Spleen (tissue), 11 donors: ENCODE measurements around the gene MSANTD1. TPM values are rescaled to one million over a fixed set of nuclear protein-coding genes. Genes with fewer than 3 reads are reported as not detected.
A peak's percentile ranks its signal among the peaks of the same experiment; 100 is the strongest.
"Not testable (repeated sequence)": the region's sequence is repeated elsewhere in the genome, so short reads cannot be mapped to it uniquely, and the experiment has no call there.

Source experiments
- DNase-seq: peaks from one replicate; pipeline ENCODE4 v3.0.0-alpha.2; 2020
- H3K27ac ChIP-seq, 8 donors: fragments of 200-600 bp; sonication (generic) in 7 of 8; 1 replicate in 4 of 8; 2 replicates in 4 of 8; pipeline versions ENCODE4 v1.5.0 to v1.8.0; 2016 to 2021; ENCODE audit warnings: inconsistent platforms in 4 of 8, mild to moderate bottlenecking in 4 of 8, moderate library complexity in 1 of 8
- H3K27me3 ChIP-seq, 7 donors: fragments of 200-600 bp; sonication (generic) in 6 of 7; replicated peaks in 1 of 7; 1 replicate in 4 of 7; 2 replicates in 3 of 7; pipeline versions ENCODE4 v1.5.0 to v1.8.0; 2016 to 2021; ENCODE audit warnings: inconsistent platforms in 3 of 7, mild to moderate bottlenecking in 1 of 7
- H3K36me3 ChIP-seq, 6 donors: fragments of 200-600 bp; sonication (generic) in 5 of 6; 1 replicate in 4 of 6; 2 replicates in 2 of 6; pipeline versions ENCODE4 v1.5.0 to v1.8.0; 2016 to 2021; ENCODE audit warnings: inconsistent platforms in 2 of 6
- H3K4me1 ChIP-seq, 6 donors: fragments of 200-600 bp; sonication (generic) in 5 of 6; 1 replicate in 3 of 6; 2 replicates in 3 of 6; pipeline versions ENCODE4 v1.5.0 to v1.8.0; 2016 to 2021; ENCODE audit warnings: inconsistent platforms in 3 of 6
- H3K4me3 ChIP-seq, 8 donors: fragments of 200-600 bp; sonication (generic) in 7 of 8; 1 replicate in 4 of 8; 2 replicates in 4 of 8; pipeline versions ENCODE4 v1.5.0 to v1.8.0; 2016 to 2021; ENCODE audit warnings: inconsistent platforms in 4 of 8, mild to moderate bottlenecking in 4 of 8, moderate library complexity in 2 of 8
- H3K9me3 ChIP-seq, 8 donors: fragments of 200-600 bp; sonication (generic) in 7 of 8; 1 replicate in 4 of 8; 2 replicates in 4 of 8; pipeline versions ENCODE4 v1.5.0 to v1.8.0; 2016 to 2021; ENCODE audit warnings: inconsistent platforms in 4 of 8
- POLR2A ChIP-seq, 3 donors: fragments of 450-650 bp; IDR thresholded peaks; one replicate each; pipeline ENCODE4 v1.5.1; 2017; ENCODE audit warnings: antibody characterized with exemption in 3 of 3, mild to moderate bottlenecking in 1 of 3
- POLR2AphosphoS5 ChIP-seq, 3 donors: sonication (generic); formaldehyde crosslinking; IDR thresholded peaks; one replicate each; pipeline ENCODE4 v1.5.1; 2017; ENCODE audit warnings: antibody characterized with exemption in 3 of 3
- WGBS, 5 donors: extraction: QIAGEN DNeasy Blood & Tissue Kit in 3 of 5; methylation state at CpG; one replicate each; pipeline versions ENCODE4 v1.1.5 to v1.1.7; 2013 to 2018; 5-methylcytosine and 5-hydroxymethylcytosine counted together
- intact Hi-C: fragments of 100-400 bp; cut with DNase I; formaldehyde crosslinking; loops from one replicate; pipeline ENCODE4 v1.15.0; 2023; ENCODE audit warnings: low total_unique reads
- polyA plus RNA-seq, 3 donors: library from polyadenylated mRNA; stranded (reverse); fragments of 200-250 nt; gene quantifications; one replicate each; pipeline ENCODE4 v1.2.1, GENCODE V29; 2013
- total RNA-seq, 7 donors: library from RNA; depleted of rRNA in 3 of 7; stranded (reverse); fragments of >200 nt in 3 of 7; fragmentation: NEBNext Ultra II Directional in 4 of 7; extraction: Animal tissue kit (Norgen Biotek cat#: 25700) in 4 of 7; gene quantifications; one replicate each; pipeline versions ENCODE4 v1.1.0 to v1.2.1, GENCODE V29; 2016 to 2021
- TF ChIP-seq, protein P1 (sequence below), 11 experiments: fragments of 200-600 bp in 7 of 11; fragments of 450-650 bp in 4 of 11; sonication (generic) in 4 of 11; IDR thresholded peaks in 8 of 11; conservative IDR thresholded peaks in 3 of 11; 1 replicate in 7 of 11; 2 replicates in 4 of 11; pipeline versions ENCODE4 v1.4.0 to v1.8.0; 2016 to 2021; ENCODE audit warnings: antibody characterized with exemption in 11 of 11, inconsistent platforms in 4 of 11, mild to moderate bottlenecking in 1 of 11
- donor health status: healthy with polysubstance abuse.
- donor health status: DM: no; HTN: no; CAD: no; lungs with moderate emphysema.
- donor health status: DM: no; HTN: no; CAD: no.
- donor health status: Bipolar disorder and iron deficiency.
- donor health status: healthy.
- donor health status: DM: no; HTN: no; CAD: no.
- donor health status: DM: yes; HTN: yes; CAD: no.

MSANTD1 gene
- total and polyA plus RNA-seq, 10 donors: 0.41 to 2.8 (median 1.8) TPM

- intact Hi-C loops: no loop called here
- Histone ChIP-seq H3K4me3 (no peak overlapping the region), H3K4me1 (peaks cover 12 to 67% (median 47%) of the 10 kb centered on the region in 6 donors)
These were observed 50.4 kb downstream of the MSANTD1 start for GRCh38 chr4:3299122-3299975.

GRCh38 chr4:3299976-3300671, 51.2 kb downstream of the MSANTD1 start:
- intact Hi-C loops: no loop called here
- DNase-seq: peak; percentile 68
- no peak overlapping the region for H3K4me3 ChIP-seq
- 79 to 85% (median 83%) methylated on average over 18 to 19 of the region's 19 CpGs for WGBS, 5 donors
- TF ChIP-seq POLR2AphosphoS5 (IDR thresholded peaks at IDR 0.05) (no peak), POLR2A (IDR thresholded peaks at IDR 0.05) (no peak)
- TF ChIP-seq, protein P1, sequence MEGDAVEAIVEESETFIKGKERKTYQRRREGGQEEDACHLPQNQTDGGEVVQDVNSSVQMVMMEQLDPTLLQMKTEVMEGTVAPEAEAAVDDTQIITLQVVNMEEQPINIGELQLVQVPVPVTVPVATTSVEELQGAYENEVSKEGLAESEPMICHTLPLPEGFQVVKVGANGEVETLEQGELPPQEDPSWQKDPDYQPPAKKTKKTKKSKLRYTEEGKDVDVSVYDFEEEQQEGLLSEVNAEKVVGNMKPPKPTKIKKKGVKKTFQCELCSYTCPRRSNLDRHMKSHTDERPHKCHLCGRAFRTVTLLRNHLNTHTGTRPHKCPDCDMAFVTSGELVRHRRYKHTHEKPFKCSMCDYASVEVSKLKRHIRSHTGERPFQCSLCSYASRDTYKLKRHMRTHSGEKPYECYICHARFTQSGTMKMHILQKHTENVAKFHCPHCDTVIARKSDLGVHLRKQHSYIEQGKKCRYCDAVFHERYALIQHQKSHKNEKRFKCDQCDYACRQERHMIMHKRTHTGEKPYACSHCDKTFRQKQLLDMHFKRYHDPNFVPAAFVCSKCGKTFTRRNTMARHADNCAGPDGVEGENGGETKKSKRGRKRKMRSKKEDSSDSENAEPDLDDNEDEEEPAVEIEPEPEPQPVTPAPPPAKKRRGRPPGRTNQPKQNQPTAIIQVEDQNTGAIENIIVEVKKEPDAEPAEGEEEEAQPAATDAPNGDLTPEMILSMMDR (IDR thresholded peaks at IDR 0.05 in 8 of 11, conservative IDR thresholded peaks at IDR 0.05 in 3 of 11): no peak
- no peaks in the 10 kb centered on the region for H3K9me3 ChIP-seq
- no peak overlapping the region for H3K27ac ChIP-seq
- H3K4me1 ChIP-seq: peaks cover 12 to 68% (median 52%) of the 10 kb centered on the region in 6 donors
- no peaks in the 10 kb centered on the region for H3K36me3 ChIP-seq
- H3K27me3 ChIP-seq: no peaks in the 10 kb centered on the region

More at GRCh38 chr4:3299122-3299975, 50.4 kb downstream of the MSANTD1 start:
- H3K9me3 ChIP-seq: no peaks in the 10 kb centered on the region
- no peaks in the 10 kb centered on the region for H3K27me3 ChIP-seq
- H3K36me3 ChIP-seq: no peaks in the 10 kb centered on the region
- DNase-seq: peak; percentile 42
- WGBS, 5 donors: 61 to 75% (median 71%) methylated on average over 9 of the region's 9 CpGs
- no peak overlapping the region for H3K27ac ChIP-seq
- TF ChIP-seq, protein P1 (IDR thresholded peaks at IDR 0.05 in 8 of 11, conservative IDR thresholded peaks at IDR 0.05 in 3 of 11): no peak
- TF ChIP-seq POLR2AphosphoS5 (IDR thresholded peaks at IDR 0.05): no peak
- TF ChIP-seq POLR2A (IDR thresholded peaks at IDR 0.05): no peak

- Histone ChIP-seq H3K4me1 (peaks cover 12 to 75% (median 59%) of the 10 kb centered on the region in 6 donors), H3K27ac (peak overlapping the region in 3 of 8 donors; percentile 60 to 68 (median 61))
- H3K36me3 ChIP-seq, H3K27me3 ChIP-seq, H3K9me3 ChIP-seq, intact Hi-C loops, H3K4me3 ChIP-seq: not testable (repeated sequence)
- DNase-seq: peak; percentile 59
- WGBS, 5 donors: 84 to 95% (median 91%) methylated on average over 15 of the region's 15 CpGs
These were observed 51.9 kb downstream of the MSANTD1 start for GRCh38 chr4:3300882-3301281.

- DNase-seq: peak; percentile 48
- H3K27me3 ChIP-seq: no peaks in the 10 kb centered on the region
- intact Hi-C loops: no loop called here
- 76 to 84% (median 82%) methylated on average over 15 of the region's 15 CpGs for WGBS, 5 donors
- H3K4me1 ChIP-seq: peaks cover 12 to 83% (median 66%) of the 10 kb centered on the region in 6 donors
- peak overlapping the region in 4 of 8 donors; percentile 60 to 71 (median 64) for H3K27ac ChIP-seq
- H3K9me3 ChIP-seq: no peaks in the 10 kb centered on the region
- H3K36me3 ChIP-seq: no peaks in the 10 kb centered on the region
- TF ChIP-seq POLR2AphosphoS5 (IDR thresholded peaks at IDR 0.05) (no peak), POLR2A (IDR thresholded peaks at IDR 0.05) (no peak)
- TF ChIP-seq, protein P1 (IDR thresholded peaks at IDR 0.05 in 8 of 11, conservative IDR thresholded peaks at IDR 0.05 in 3 of 11): no peak
- no peak overlapping the region for H3K4me3 ChIP-seq
These were observed 52.7 kb downstream of the MSANTD1 start for GRCh38 chr4:3301450-3302172.
